Stimulated activated CD4-positive, alpha-beta T cell treated with anti-CD3 and anti-CD28 coated beads, Interleukin-15, amount 100 ng/mL, for 48 hours (primary cell): ENCODE data around the gene MRGPRF.

Source experiments
- DNase-seq, 2 donors: peaks; one replicate each; pipeline ENCODE4 v3.0.0-alpha.2; 2020; ENCODE audit warnings: low read depth in 2 of 2

The MRGPRF gene

GRCh38 chr11:69013009-69013951 is at the start of gene MRGPRF:
TSS of gene MRGPRF (minus strand) at chr11:69013246. CDS start at chr11:69009901, 3,345 bp downstream.
- DNase-seq: no peak

- DNase-seq: no peak
These were observed 49.3 kb upstream of the MRGPRF start for GRCh38 chr11:69062169-69062855.

DNA sequence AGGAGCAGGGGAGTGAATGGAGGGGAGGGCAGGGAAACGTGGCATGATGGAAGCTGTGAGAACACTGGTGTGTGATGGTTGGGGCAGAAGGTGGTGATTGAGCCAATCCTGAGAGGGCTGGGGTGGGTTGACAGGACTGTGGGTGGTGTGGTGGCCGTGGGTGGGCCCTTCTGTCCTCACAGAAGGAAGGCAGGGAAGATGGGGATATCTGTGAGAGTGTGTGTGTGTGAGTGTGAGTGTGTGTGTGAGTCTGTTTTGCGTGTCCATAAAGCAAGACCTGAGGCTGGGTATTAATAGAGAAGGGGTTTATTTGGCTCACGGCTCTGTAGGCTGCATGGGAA is 48.6 kb upstream of the MRGPRF start:
- no peak for DNase-seq

DNA sequence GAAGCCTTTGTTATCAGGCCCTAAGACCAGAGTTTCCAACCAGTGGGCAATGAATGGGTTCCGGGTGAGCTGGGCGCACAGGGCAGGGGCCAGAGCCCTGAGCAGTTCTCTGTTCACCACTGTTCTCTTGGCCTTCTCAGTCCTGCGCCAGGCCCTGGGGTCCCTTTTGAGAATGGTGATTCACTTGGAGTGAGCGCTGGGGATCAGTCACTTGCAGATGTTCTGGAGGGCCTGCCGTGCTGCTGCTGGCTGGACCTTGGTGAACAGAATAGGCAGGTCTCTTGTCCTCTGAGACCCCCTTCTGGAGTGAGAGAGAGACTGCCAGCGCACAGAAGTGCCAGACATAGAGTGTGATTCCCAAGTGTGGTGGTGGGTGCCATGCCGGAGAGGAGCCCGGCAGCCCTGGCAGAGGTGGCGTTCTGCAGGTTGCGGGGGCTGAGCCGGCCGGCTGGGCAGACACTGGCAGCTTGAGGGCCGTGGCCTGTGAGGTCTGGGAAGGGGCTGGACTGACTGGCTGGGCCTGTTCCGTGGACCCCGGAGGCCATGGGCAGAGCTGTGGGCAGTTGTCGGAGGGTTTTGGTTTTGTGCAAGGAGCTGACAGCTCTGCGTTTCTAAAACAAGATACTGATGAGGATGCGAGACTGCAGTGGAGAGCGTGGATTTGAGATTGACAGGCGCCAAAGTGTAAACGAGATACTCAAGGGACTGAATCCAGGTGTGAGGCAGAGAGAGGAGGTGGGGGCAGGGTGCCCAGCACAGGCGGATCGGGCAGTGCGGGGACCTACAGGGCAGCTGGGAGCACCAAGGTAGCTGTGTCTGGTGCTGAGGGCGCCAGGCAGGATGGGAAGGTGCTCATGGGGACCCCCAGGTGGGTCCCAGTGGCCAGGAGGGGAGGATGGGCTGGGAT is 48.0 kb upstream of the MRGPRF start:
- no peak for DNase-seq

DNA sequence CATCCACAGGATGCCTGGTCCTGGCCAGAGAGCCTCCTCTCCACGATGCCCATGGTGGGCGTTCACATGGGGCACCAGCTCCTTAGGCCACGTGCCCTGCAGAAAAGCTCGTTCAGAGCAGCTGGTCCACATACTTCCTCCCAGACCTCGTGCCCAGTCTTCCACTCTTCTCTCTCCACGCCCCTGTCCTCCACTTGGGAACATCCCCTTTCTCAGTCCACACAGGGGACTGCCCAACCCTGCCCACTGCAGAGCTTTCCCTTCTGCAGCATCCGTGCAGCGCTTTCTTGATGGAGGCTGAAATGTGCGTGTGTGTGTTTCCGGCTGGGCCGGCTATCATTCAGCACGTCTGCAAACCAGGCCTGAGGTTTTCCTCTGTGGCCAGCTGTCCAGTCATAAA is 46.9 kb upstream of the MRGPRF start:
- no peak for DNase-seq

DNA sequence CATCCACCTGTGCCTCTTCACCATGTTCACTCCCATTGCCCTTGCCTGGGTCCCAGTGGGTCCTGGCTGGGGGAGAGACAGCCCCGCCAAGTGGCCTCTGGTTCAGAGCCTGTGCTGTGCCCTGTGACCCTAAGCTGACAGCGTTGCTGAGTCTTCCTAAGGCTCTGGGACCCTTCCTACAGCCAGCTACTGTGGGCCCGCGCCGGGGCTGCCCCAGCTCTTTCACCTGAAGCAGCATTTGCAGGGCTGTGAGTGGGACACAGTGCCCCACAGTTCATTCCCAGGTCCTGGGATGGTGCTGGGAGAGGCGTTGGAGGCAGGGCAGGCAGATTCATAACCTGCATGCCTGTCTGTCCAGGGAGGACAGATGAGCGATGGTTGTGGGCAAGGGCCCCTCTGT is 46.4 kb upstream of the MRGPRF start:
- DNase-seq: no peak

DNA sequence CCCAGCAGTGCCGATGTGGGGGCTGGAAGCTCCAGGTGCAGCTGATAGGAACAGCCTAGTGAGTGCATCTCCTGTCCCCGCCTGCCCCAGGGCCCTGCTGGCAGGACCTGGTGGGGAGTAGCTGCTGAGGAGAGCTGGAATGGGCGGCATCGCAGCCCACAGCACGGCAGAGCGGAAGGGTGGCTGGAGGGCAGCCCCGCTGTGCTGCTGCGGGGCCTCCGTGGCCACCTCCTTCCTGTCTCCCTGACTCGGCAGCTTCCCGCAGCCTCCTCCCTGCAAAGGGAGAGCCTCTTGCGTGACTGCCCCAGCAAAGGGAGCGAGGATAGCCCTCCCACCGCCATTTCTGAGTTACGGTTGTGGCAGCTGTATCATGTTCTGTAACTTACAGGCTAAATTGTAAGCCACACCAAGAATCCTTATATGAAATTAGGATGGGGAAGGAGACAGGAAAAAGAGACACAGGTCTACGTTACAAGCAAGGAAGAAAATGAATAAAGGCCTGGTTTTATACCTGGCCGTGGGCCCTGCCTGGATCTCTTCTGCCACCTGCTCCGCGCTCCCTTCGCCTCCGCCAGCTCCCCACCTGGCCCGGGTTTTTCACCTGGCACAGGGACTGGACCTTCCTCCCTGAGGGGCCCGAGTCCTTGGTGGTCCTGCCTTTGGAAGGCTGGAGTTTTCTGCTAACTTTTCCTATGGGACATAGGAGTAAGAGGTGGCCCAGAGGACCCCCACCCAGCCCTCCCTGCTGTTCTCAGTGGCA is 45.6 kb upstream of the MRGPRF start:
- DNase-seq: no peak

GRCh38 chr11:69057801-69058200 is 44.8 kb upstream of the MRGPRF start:
- DNase-seq: no peak

DNA sequence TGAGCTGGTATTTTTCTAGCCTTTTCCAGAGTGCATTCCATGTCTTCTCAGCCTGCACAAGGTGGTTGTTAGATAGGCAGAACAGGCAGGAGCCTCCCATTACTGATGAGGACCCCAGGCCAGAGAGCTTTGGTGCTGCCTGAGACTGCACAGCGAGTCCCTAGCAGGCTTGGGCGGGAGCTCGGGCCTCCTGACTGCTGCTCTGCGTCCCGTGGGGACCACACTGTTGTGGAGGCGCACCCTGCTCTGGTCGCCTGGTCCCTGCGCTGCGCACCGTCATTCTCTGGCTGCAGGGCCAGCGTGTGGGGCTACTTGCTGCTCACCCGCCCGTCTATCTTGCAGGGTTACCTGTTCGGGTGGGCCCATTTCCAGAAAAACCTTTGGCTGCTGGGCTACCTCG is 44.2 kb upstream of the MRGPRF start:
- no peak for DNase-seq

- no peak for DNase-seq
These were observed 42.8 kb upstream of the MRGPRF start for GRCh38 chr11:69055598-69056516.

DNA sequence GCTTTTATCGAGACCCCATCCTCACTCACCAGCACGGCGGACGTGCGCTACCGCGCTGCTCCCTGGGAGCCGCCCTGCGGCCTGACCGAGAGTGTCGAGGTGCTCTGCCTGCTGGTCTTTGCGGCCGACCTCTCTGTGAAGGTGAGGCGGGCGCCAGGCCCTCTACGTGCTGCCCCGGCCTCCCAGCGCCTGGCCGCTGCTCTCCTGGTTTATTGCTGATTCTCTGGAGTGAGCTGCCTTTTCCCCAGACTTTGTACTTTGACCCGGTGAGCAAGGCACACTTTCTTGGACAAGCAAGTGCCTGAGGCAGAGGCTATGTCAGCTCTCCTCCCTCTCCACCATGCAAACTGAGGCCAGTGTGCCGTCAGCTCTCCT is 42.2 kb upstream of the MRGPRF start:
- DNase-seq: no peak

- DNase-seq: no peak
These were observed 41.6 kb upstream of the MRGPRF start for GRCh38 chr11:69054397-69055211.

DNA sequence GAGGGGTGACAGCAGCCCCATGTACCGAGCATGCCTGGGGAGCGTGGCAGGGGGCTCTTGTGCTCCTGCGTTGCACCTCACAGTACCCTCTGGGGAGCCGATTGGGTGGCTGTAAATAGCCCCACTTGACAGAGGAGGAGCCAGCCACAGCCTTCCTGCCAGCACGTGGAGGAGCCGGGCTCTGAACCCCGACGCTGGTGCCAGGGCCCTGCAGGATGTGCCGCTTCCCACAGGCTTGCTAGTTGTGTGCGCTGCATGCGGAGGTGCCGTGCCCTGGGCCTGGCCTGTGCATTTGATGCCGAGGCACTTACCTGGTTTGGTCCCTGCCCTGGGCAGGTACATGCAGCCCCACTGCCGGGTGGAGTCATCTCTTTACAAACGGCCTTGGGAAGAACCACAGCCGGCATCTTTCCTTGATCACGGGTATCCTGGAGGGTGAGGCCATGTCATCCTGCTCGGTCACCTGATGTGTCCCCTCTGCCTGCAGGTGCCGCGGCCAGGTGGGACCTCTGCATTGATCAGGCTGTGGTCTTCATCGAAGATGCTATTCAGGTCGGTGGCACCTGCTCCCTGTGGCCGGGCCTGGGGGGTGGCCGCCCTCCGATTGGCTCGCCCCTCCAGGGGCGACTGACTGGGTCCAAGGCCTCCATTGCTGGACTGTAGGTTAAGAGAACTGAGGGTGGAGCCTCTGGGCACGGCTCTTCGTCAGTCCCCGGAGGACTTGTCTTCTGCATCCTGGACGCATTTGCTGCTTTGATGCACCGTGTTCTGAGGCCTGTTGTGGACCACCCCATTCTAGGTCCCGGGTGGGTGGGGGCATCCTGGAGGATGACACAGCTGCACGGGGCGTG is 40.7 kb upstream of the MRGPRF start:
- no peak for DNase-seq

DNA sequence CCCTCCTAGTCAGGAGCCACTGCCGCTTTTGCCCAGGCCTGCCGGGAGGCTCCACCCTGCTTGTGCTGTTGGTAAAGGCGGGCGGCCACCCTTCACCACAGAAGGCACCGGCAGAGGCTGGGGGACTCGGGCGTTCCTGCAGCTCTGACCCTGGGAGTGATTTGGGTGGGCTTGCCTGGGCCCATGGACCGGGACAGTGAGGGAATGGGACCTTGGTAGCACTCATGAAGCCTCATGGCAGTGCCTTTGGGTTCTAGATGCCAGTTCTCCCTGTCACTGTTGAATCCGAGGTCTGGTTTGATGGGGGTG is 40.1 kb upstream of the MRGPRF start:
- no peak for DNase-seq

DNA sequence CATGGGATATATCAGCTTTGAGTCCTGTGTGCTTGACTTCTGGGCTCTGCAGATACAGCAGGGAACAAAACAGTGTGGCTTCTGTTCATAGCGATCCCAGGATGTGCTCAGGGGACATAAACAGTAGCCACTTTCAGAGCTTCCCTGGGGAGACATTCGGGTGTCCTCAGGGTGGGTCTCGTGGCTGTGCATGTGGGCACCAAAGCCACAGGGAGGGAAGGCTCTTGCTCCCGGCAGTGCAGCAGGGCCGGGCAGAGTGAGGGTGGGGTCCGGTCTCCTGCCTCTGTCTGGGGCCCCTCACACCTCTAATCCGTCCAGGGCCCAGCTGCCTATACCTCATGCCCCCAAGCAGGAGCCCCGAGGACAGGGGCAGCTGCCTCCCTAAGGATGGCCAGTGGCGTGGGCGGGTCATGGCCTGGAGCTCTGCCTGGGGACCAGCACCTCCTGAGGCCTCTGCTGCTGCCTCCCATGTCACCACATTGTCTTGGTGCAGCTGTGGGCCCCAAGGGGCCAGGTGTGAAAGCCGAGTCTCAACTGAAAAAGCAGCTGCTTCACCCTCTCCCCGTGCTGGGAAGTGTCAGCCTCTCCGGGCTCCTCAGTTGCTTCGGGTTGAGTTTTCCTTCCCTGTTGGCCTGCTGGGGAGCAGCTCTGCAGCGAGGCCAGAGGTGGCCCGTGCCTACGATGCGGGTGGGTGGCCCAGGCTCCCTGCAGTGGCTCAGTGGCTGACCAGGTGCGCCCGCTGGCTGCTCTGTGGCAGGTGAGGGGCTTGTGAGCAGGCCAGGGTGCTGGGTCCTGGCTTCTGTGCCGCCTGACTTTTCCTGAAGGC is 39.5 kb upstream of the MRGPRF start:
- no peak for DNase-seq

DNA sequence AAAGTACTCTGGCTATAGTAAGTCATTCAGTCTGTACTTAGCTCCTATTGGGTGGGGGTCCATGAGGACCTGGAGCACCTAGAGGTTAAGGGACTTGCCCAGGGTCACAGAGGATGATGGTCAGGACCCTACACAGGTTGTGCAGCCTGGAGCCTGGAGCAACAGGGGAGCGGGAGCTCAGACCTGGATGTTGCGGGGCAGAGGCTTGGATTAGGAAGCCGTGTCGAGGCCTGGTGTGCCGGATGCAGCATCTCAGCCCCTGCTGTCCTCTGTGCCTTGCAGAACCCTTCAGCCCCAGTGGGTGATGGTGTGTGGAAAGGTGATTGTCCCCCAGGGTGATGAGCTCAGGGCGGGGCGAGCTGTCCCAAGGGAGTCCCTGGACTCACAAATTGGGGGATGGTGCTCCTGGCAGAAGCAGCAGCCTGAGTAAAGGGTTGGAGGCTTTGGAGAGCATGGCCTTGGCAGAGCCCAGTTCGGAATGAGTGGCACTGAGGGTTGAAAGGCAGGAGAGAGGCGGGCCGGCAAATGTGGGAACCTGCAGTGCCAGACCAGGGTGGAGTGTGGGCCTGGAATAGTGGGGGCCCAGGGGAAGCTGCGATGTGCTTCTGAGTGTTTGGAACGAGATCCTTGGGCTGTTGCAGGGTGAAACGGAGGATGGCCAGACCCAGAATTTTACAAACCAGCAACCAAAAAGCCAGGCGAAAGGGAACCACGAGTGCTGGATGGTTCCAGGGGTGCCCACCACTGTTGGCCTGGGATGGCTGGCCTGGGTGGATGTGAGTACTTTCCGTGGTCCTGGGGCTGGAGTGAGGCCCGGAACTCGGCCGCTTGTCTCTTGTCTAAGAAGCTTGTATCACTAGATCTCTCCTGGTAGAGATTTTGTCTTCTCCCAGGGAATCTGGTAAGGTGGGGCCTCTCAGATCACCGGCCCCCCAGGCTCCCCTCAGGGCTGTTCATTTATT is 38.6 kb upstream of the MRGPRF start:
- DNase-seq: no peak
